Measurements from ENCODE around the gene TRIM67.
A peak's percentile ranks its signal among the peaks of the same experiment; 100 is the strongest.

TRIM67 gene

DNA sequence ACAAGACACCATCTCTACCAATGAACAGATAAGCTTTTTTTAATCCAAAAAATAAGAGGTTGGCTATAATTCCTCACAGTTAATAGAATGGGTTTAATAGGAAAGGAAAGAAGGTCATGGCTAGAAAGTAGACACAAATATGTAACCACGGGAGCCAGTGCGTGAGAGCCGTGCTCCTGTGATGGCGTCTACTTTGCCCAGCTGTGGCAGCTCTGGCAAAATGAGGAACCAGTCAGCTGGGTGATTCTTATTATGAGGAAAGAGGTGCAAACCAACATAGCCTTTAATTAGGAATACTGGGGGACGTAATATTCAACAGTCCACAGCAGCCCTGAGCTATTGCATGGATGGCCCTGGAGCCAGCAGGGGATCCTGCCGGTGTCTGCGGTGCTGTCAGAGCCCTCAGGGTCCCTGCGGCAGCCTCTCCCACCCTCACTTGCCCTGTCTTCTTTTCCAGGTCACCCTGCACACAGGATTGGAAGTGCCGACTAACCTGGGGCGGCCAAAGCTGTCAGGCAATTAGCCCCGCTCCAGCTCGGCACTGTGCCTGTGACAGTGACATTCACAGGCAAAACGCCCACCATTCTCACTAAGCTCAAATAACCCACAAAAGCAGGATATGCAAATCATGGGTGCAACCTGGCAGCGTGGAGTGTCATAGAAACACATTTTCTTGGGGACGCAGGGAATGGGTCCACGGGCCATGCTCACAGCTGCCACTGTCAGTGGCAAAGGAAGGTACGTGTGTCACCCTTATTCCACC lies 53.2 kb downstream of the TRIM67 start:
- ChIA-PET CTCF (interaction anchor here (1.2 to 2.3 kb wide), 6 partner anchors 9 to 573 kb away, joined by 3 to 8 read pairs (median 4); partner anchors contain the start of gene COG2), POLR2A (no interaction called here)
- peak; percentile 37 for DNase-seq (ENCODE audit: extremely low spot score)
- TF ChIP-seq, protein P1, sequence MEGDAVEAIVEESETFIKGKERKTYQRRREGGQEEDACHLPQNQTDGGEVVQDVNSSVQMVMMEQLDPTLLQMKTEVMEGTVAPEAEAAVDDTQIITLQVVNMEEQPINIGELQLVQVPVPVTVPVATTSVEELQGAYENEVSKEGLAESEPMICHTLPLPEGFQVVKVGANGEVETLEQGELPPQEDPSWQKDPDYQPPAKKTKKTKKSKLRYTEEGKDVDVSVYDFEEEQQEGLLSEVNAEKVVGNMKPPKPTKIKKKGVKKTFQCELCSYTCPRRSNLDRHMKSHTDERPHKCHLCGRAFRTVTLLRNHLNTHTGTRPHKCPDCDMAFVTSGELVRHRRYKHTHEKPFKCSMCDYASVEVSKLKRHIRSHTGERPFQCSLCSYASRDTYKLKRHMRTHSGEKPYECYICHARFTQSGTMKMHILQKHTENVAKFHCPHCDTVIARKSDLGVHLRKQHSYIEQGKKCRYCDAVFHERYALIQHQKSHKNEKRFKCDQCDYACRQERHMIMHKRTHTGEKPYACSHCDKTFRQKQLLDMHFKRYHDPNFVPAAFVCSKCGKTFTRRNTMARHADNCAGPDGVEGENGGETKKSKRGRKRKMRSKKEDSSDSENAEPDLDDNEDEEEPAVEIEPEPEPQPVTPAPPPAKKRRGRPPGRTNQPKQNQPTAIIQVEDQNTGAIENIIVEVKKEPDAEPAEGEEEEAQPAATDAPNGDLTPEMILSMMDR (IDR thresholded peaks at IDR 0.05; ENCODE audit: control extremely low read depth, extremely low read depth, low read depth, missing control alignments) = no peak

DNA sequence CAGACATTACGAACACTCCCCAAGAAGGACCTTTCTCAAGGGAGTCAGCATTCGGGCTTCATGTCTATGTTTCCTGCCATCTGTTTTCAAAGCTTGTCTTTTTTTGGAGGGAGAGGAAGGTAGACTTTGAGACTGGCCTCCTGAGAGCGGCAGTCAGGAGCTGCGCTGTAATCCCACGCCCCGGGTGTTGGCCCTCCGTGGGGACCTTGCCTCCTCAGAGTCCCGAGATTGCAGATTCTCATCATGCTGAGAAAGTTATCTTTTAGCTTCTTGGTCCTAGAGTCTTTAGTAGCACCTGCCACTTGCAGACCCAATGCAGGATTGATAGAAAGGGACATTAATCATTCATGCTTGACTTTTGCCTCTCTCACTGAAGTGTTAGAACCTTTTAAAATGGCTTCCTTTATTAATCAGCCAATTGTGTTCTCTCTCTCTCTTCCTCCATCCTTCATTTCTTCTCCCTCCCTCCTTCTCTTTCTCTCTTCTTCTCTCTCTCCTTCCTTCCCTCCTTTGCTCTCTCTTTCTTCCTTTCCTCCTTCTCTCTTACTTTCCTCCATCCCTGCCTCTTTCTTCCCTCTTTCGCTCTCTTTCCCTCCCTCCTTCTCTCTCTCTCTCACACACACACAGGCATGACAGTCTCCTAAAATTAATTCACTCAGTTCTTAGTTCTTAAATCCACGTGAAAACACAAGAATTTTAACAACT lies 54.0 kb downstream of the TRIM67 start:
- DNase-seq (ENCODE audit: extremely low spot score) = no peak
- CTCF ChIA-PET = interaction anchor here (1.2 to 2.3 kb wide), 4 partner anchors 8 to 574 kb away, joined by 4 to 8 read pairs (median 5); partner anchors contain the start of gene COG2
- TF ChIP-seq, protein P1 (IDR thresholded peaks at IDR 0.05; ENCODE audit: control extremely low read depth, extremely low read depth, low read depth, missing control alignments) = no peak
- POLR2A ChIA-PET = no interaction called here

DNA sequence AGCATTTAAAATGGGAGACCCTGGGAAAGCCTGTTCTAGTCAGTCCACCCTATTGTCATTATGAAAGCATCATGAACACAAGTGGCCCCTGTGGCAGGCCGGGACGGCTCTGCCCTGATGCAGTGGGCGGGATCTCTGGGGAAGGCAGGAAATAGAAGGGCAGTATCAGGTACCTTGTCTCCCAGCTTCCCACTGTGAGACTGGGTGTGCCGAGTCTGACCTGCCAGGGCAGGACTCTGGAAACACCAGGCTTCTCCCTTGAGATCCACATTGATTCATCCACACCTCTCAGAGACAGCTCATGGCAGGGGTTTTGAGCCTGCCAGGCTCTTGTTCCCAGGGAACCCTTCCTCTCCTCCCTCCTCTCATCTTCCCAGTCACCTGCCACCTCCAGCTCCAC lies 54.6 kb downstream of the TRIM67 start:
- ChIA-PET POLR2A (no interaction called here), CTCF (interaction anchor here (1.4 to 2.3 kb wide), 3 partner anchors 8 to 300 kb away, joined by 4 to 8 read pairs (median 5); no protein-coding TSS in a partner anchor)
- TF ChIP-seq, protein P1 (IDR thresholded peaks at IDR 0.05; ENCODE audit: control extremely low read depth, extremely low read depth, low read depth, missing control alignments) = no peak
- DNase-seq (ENCODE audit: extremely low spot score) = no peak

DNA sequence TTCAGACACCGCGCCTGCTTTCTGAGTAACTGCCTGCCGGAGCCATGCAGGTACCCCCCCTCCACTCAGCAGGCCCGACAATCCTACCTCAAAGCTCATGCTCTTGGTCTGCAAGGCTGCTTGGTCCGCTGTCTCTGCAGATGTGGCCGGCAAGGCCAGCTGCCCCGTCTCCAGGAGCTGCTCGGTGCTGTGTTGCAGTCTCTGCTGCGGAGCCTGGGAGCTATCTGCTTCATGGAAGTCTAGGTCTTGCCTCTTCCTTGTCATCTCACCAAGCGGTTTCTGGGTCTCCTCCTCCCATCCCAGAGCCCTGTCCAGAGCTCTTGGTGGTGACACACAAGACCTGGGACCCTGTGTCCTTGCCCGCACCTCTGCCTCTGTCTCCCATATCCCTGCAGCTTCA lies 55.2 kb downstream of the TRIM67 start:
- TF ChIP-seq, protein P1 (IDR thresholded peaks at IDR 0.05; ENCODE audit: control extremely low read depth, extremely low read depth, low read depth, missing control alignments) = no peak
- CTCF ChIA-PET = interaction anchor here (2.2 to 2.3 kb wide), 3 partner anchors 7 to 301 kb away, joined by 4 to 8 read pairs (median 5); partner anchors contain the start of genes EXOC8 and SPRTN
- no peak for DNase-seq (ENCODE audit: extremely low spot score)
- POLR2A ChIA-PET = no interaction called here

DNA sequence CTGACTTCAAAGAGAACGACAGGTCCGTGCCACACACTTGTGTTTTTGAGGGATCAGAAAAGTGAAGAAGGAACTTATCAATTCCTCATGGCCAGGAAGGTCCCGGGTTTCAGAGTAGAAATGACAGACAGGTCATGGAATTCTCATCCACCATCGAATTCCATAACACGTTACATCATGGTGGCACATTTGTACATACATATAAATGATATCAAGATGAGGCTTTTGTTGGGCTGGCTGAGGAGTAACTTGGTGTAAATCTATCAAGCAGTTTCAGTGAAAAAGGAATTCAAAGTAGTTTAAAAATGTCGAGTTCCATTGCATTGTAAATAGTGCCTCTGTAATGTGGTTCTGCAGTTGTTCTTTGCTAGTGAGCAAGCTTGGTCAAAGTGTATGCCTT lies 56.2 kb downstream of the TRIM67 start:
- no peak for DNase-seq (ENCODE audit: extremely low spot score)
- ChIA-PET CTCF (interaction anchor here (2.3 kb wide), 1 partner anchor 119 kb away, joined by 4 read pairs; the partner anchor contains the start of genes EXOC8 and SPRTN), POLR2A (no interaction called here)
- TF ChIP-seq, protein P1 (IDR thresholded peaks at IDR 0.05; ENCODE audit: control extremely low read depth, extremely low read depth, low read depth, missing control alignments) = no peak

Data from GM10248 (cell line).